GM18507 (cell line): ENCODE data around the gene CFAP410.
A peak's percentile ranks its signal among the peaks of the same experiment; 100 is the strongest.
"Not testable (repeated sequence)": the region's sequence is repeated elsewhere in the genome, so short reads cannot be mapped to it uniquely, and the experiment has no call there.

Experiments used
- DNase-seq: peaks from one replicate; pipeline ENCODE4 v3.0.0; 2011; ENCODE audit warnings: low read depth; ENCODE audit not compliant: insufficient read length; ENCODE audit errors: extremely low spot score
- FAIRE-seq: peaks from 2 replicates; lab custom pipeline; 2011; peaks lifted over from hg19 to GRCh38; lab: Jason Lieb, UNC

Gene CFAP410

DNA sequence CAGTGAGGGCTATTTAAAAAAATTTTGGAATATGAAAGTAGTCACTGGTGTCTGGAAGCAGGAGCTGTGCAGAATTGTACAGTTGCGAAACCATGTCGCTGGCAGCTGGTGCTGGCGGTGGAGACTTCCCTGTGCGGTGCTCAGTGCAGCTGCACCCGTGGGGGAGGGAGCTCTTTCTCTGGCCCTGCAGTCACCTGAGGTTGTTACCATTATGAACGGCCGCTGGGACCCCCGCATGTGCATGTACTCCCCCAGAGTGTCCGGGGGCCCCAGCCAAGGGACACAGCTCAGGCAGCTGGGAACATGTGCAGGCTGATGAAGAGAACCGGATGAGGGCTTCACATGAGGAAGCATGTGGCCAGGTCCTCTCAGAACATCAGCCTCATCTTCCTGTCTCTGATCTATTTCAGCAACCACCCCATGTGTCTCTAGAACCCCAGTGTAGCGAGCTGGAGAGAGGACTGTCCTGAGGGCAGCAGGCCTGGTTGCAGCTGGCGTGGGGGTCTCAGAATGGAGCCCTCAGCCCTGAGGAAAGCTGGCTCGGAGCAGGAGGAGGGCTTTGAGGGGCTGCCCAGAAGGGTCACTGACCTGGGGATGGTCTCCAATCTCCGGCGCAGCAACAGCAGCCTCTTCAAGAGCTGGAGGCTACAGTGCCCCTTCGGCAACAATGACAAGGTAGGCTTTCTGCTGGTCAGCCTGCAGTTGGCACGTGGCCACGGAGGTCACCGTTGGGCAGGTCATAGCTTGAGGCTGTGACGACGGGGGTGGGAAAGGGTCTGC, 14.2 kb upstream of the CFAP410 start, which contains the start of gene TRPM2:
TRPM2 (plus strand) TSS at position 431 of the 780 bp plus-strand sequence; CDS start at position 511, 80 bp downstream.
- FAIRE-seq: peak; percentile 88

DNA sequence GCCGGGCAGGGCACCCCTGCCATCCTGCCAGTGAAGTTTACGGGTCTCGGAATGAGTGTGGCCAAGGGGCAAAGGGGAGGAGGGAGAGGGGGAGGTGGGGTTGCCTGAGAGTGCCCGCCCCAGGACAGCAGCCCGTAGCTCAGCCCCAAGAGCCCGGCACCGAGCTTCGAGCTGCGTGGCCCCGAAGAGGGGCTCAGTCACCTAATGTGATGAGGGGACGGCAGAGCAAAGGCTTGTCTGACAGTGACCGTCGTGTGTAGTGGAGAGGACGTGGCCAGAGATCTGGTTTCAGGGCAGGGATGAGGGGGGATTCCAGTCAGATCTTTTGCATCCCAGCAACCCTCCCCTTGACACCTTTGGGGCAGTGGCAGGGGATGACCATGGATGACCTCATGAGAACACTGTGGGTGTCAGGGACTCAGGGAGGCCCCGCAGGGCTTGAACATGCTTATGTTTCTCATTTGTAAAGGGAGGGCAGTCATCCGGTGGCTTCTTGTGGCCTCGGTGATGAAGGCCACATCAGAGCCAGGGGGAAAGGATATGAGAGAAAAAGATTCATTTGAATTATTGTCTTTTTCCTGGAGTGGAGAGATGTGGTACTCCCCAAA, 13.2 kb upstream of the CFAP410 start:
- DNase-seq: no peak
- no peak for FAIRE-seq

More for the DNA sequence above, 14.2 kb upstream of the CFAP410 start, which contains the start of gene TRPM2:
- DNase-seq: no peak

DNA sequence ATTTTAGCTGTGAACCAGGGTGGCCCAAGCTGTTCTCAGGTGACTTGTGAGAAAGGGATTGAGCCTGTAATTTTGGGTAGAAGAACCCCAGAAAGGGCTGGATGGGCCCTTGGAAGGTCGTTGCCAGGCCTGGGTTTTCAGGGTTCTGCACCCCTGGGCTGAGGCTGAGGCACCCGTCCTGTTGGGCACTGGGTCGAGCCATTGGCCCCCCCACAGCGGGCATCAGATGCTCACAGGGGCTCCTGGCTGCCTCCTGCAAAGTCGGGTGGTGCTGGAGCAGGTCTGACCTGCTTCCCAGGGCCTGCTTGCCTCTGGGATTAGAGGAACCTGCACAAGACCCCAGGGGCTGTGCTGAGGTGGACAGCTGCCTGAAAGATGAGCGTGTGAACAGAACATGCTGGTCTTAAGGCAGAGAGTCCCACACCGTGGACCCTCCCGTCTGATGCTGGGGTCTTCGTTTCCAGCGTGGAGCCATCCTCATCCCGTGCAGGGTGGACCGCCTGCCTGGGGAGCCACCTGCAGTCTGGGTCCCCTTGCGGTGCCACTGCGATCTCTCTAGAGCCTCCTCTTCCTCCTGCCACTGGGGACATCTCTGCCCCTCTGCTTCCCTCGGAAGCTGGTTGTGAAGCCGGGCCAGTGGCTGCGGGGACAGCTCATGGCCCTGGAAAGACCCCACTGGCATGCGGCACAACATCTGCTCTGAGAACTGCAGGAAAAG, 12.5 kb upstream of the CFAP410 start:
- DNase-seq (no peak), FAIRE-seq (no peak)

DNA sequence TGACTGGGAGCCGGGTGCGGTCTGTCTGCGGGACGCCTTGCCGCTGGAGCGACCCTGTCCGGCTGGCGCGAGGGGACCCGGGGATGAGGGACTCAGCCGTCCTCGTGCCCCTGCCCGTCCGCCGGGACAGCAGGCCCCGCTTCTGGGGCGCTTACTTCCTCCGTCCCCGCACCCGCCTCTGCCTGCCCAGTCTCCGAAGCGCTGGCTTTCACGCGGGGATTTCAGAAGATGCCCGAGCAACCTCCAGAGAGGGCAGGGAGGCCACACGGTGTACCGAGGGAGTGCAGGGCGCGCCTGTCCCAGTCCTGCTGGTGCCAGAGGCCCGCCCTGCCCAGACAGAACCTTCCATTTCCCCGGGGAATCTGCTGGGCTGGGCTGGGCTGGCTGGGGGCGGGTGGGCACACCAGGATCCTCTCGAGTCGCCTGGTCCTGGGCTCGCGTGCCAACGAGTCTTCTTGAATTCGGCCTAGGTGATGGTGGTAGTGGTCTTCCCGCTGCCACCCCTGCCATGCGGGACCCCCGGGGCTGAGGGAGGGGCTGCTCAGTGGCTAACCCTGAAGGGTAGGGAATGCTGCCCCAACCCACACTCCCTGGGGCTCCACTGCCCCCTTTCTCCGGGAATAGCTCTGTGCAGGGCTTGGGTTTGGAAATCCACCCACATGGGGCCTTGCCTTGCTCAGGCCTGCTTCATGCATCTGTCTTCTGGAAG, 11.7 kb upstream of the CFAP410 start:
- DNase-seq (no peak), FAIRE-seq (no peak)

DNA sequence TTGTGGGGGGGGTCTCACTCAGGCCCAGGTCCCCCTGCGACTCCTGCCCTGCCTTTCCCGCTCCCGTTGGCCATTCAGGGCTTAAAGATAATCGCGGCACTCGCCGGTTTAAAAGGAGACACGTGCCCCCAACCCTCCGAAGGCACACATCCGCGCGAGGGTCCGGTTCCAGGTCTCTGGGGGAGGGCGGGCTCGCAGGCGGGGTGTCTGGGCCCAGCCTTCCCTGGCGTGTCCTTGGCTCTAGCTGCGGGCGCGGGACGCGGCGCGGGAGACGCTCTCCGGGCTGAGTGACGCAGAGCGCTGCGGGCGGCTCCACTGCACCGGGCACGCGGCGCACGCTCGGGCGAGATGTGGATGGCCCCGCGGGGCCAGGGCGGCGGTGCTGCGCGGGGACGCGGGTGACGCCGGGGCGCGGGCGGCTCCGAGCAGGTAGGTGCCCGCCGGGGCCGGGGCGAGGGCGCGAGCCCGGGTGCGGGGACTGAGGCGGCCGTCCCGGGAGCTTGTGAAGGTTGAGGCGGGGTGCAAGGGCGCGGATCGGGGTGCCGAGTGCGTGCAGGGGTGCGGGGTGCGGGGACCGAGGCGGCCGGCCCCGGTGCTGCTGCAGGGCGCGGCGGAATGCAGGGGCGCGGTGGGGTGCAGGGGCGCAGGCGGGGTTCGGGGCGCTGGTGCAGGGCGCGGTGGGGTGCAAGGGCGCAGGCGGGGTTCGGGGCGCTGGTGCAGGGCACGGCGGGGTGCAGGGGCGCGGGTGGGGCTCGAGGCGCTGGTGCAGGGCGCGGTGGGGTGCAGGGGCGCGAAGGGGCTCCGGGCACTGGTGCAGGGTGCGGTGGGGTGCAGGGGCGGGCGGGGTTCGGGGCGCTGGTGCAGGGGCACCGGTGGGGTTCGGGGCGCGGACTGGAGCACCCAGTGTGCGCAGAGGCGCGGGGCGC, 10.9 kb upstream of the CFAP410 start:
- no peak for FAIRE-seq
- no peak for DNase-seq

DNA sequence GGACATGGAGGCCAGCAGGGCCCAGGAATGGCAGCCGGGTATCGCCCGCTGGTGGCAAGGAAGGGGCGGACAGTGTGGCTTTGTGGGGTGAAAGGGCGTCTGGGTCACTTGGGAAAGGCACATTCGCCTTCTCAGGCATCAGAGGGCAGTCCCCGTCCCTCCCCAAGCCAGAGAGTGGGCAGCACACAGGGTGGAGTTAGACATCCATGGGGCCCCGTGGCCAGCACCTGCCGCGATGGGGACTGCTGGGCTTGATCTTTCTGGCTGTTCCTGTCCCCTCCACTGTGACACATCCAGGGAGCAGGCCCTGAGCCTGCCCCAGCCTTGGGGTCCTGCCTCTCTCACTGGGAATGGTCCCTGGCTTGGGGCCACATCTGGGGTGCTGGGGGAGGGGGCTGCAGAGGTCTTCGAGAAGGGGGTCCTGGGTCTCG, 10.2 kb upstream of the CFAP410 start:
- FAIRE-seq (no peak), DNase-seq (no peak)

DNA sequence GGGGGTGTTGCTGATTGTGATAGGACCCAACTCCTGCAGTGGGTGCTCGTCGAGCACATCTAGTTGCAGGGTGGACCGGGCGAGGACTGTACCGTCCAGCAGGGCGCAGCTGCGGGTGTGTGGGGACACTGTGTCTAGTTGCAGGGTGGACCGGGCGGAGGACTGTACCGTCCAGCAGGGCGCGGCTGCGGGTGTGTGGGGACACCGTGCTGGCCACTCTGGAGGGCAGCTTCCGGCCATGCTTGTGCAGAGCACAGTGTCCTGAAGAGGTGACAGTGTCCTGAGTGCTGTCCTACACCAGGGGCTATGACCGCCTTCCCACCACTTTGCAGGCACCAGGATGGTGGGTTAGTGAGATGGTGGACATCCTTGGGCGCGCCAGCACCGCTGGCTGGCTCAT, 9.7 kb upstream of the CFAP410 start:
- DNase-seq (no peak), FAIRE-seq (no peak)

DNA sequence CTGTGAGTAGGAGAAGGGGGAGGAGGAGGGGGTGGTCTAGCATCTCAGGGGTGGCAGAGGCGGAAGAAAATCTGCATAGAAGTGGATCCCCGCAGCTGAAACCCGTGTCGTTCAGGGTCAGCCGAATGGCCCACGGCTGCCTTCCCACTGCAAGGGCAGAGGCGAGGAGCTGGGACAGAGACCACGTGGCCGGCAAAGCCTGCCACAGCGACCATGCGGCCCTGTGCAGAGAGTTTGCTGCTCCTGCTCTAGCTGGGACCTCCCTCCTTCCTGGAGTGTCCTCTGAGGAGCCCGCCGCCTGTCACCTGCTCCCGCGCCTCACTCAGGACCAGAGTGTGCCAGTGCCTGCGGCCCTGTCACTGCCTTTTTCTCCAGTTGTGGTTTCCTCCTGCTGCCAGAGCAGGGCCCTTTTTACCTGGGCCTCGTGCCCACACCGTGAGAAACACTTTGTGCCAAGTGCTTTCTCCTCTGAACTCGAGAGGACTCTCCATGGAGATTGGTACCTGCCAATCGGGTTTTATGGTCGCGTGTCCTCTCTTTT, 8.8 kb upstream of the CFAP410 start:
- DNase-seq (no peak), FAIRE-seq (no peak)

DNA sequence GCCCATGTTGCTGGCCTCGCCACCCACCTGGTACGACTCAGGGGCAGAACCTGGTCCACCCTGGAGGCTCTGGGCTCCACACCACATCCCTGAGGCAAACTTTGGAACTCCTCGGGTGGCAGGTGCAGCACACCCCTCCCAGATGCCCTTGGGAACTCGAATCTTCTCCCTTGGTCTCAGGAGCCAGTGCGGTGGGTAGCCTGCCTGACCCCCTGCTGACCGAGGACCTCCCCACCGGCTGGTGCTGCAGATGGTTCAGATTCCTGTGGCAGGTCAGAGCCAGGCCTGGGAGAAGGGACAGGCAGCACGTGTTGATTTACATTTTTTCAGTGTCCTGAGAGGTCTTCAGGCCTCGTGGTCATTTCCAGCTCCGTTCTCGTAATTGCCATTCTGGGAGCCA, 6.3 kb upstream of the CFAP410 start:
- FAIRE-seq (no peak), DNase-seq (no peak)

DNA sequence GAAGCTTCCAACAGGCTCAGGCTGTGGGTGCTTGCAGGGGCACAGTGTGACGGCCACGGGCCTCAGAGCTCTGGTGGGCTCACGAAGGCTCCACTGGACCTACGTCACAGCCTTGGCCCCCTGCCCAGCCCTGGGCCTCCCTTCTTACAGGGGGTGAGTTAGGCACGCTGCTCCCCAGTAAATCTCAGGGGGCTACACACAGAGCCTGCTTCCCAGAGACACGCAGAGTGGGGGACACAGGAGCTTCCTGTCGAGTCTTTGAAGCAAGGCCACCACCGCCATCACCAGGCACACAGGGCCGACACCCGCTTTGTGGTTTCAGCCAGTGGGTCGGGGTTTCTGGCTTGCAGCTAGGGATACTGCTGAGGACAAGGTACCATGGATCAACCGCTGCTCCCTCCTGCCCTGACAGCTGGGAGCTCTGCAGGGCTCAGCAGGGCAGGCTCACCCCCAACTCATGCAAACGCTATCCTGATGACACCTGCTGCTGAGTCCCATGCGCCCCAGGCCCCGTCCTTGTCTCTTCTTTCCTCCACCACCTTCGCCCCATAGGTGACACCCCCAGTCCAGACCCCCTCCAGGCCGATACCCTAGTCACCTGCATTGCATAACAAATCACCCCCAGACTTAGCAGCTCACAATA, 5.5 kb upstream of the CFAP410 start:
- FAIRE-seq (no peak), DNase-seq (no peak)

DNA sequence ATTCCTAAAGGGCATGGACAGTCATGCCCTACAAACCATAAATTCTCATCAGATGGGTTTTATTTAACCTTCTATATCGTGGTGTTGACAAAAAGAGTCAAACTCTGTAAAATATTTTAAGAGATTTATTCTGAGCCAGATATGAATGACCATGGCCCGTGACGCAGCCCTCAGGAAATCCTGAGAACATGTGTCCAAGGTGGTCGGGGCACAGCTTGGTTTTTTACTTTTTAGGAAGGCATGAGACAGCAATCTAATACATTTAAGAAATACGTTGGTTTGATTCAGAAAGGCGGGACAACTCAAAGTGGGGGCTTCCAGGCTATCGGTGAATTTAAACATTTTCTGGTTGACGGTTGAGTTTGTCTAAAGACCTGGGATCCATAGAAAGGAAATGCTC, 3.8 kb upstream of the CFAP410 start:
- not testable (repeated sequence) for DNase-seq, FAIRE-seq

DNA sequence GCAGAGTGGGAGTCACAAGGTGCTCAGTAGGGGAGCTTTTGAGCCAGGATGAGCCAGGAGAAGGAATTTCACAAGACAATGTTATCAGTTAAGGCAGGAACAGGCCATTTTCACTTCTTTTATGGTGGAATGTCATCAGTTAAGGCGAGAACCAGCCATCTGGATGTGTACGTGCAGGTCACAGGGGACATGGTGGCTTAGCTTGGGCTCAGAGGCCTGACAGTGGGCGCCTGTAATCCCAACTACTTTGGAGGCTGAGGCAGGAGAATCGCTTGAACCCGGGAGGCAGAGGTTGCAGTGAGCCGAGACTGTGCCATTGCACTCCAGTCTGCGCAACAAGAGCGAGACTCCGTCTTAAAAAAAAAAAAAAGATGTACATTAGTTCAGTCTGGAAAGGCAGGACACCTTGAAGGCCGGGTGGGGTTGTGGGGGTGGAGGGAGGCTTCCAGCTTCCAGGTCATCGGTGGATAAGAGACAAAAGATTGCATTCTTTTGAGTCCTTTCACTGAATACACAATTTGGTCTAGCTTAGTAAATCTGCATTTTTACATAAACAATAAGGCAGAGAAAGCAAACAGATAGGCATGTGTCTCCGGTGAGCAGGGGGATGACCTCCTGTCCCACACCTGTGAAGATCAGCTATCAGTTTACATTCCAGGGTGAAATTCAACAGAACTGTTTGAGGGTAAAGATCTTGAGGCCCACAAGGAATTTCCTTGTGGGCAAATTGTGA, 2.7 kb upstream of the CFAP410 start:
- DNase-seq, FAIRE-seq: not testable (repeated sequence)

DNA sequence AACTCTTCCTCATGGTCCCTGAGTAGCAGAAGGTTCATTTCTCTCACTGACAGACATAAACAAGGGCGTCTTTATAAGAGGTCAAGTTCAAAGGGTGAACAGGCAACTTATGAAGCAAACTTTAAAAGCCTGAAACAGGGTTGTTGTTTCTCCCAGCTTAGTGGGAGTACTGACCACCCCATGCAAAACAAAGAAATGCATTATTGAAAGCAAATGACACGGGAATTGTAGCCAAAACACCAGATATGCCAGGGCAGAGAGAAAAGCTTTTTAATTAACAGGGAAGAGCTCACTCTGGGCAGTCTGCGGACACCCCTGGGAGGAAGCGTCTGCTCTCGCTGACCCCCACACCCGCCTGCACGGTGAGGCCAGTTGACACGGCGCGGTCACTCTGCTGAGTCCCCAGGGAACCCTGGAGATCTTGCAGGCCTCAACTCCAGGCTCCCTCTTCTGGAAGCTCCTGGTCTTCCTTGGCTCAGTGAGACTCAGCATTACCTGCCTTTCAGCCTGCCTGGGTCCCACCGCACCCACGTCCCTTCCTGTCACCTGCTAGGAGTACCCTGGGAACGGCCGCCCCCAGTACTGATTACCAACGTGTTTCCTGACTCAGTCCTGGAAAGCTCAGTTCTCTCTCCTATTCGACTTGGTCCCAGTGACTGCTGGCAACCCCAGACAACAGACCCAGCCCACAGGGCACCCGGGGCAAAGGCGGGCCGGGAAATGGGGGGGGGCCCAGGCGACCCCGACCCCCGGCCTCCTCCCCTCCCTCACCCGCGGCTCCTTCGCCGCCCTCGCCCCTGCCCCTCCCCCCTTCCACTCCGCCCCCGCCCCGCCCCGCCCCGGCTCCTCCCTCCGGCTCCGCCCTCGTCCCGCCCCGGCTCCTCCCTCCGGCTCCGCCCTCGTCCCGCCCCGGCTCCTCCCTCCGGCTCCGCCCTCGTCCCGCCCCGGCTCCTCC, 972 bp downstream of the CFAP410 start:
- DNase-seq (no peak), FAIRE-seq (no peak)

DNA sequence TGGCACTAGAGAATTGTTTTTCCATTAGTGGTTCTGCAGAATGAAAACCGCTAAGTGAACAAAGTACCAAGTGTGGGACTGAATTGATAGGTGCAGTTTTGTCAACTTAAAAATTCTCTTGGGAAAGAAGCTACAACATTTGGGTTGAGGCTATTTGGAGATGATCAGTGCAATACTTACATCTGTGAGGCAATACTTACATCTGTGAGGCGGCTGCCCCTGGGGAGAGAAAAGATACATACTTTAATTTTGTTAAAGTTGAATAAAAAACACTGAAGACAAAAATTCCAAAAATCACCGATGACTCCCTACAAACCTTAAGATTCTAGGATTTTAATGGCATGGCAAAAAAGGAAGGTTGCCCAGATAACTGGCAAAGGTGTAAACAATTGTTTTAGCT, 1.7 kb downstream of the CFAP410 start:
- FAIRE-seq (no peak), DNase-seq (no peak)

DNA sequence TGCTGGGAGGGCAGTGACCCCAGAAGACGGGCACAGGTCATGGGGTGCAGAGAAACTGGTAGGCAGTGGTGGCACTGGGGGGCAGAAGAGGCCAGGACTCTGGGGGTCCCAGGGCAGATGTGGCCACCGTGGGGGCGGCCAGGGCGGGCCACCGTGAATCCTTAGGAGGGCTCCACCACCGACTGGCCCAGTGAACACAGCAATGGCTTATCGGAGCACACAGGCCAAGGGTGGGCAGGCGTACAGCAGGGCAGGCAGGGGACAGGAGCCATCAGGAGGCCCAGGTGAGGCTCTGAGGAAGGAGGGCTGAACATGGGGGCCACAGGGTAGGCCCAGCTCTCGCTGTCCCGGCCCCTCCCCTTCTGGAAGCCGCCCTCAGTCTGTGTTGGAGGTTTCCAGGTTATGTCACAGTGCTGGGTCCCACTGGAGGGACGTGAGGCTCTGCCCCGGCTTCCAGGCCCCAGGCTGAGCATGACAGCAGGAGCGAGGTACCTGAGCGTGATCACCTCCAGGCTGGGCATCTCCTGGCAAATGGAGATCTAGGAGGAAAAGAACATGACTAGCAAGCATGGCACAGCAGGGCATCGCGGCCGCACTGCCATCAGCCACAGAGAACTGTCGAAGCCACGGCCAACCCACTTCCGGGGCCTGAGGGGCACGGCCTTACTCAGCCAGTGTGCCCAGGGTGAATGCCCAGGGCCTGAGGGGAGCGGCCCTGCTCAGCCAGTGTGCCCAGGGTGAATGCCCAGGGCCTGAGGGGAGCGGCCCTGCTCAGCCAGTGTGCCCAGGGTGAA, 3.7 kb downstream of the CFAP410 start:
- no peak for FAIRE-seq
- DNase-seq: no peak
